Heart left ventricle (tissue), 13 donors: Measurements from ENCODE around the gene C1orf74.

Source experiments
- CTCF ChIP-seq, 12 donors: fragments of 200-600 bp; sonication (generic) in 4 of 12; IDR thresholded peaks; one replicate each; pipeline versions ENCODE4 v1.5.0 to v1.8.0; 2018 to 2022; ENCODE audit warnings: antibody characterized with exemption in 12 of 12, mild to moderate bottlenecking in 5 of 12
- POLR2A ChIP-seq, 2 donors: fragments of 450-650 bp; IDR thresholded peaks; one replicate each; pipeline ENCODE4 v1.6.1; 2017; ENCODE audit warnings: antibody characterized with exemption in 2 of 2, mild to moderate bottlenecking in 2 of 2, moderate library complexity in 2 of 2
- donor health status: ischemic (EF 13 %, LVEDD 7.1; RV severe dilation, severe dysfunction).
- donor health status: DM: no; HTN: yes; CAD: no.
- donor health status: DM: no; HTN: no; CAD: no.
- donor health status: ischemic (EF 25% LVEDD 6.9; RV normal size, moderate dysfunction).
- donor health status: ischemic (EF 25% LVEDD 5.7; RV mildly dilated, moderate dysfunction).
- donor health status: ischemic (EF 35%, LVEDD 5.7; RV mildly dilated, moderate dysfunction).
- donor health status: nonischemic (EF 11% LVEDD 7.7; RV severe dilation, severe dysfunction).
- donor health status: DM: yes; HTN: yes; CAD: no.
- donor health status: PGD.
- donor health status: ischemic (EF 29% LVEDD 5.4; RV normal size, mild dysfunction).
- donor health status: nonischemic (EF 23%, LVEDD 6.1; RV moderate dilation, normal function).

GRCh38 chr1:209741889-209742288 is 42.5 kb downstream of the C1orf74 start:
- TF ChIP-seq POLR2A (IDR thresholded peaks at IDR 0.05) (no peak), CTCF (IDR thresholded peaks at IDR 0.05) (no peak)
